Suppressor macrophage (primary cell): Measurements from ENCODE around the gene PRPF8.
A peak's percentile ranks its signal among the peaks of the same experiment; 100 is the strongest.

Experiments
- DNase-seq, 4 experiments: peaks; one replicate each; pipeline ENCODE4 v3.0.0-alpha.2; 2020 to 2022

The PRPF8 gene

DNA sequence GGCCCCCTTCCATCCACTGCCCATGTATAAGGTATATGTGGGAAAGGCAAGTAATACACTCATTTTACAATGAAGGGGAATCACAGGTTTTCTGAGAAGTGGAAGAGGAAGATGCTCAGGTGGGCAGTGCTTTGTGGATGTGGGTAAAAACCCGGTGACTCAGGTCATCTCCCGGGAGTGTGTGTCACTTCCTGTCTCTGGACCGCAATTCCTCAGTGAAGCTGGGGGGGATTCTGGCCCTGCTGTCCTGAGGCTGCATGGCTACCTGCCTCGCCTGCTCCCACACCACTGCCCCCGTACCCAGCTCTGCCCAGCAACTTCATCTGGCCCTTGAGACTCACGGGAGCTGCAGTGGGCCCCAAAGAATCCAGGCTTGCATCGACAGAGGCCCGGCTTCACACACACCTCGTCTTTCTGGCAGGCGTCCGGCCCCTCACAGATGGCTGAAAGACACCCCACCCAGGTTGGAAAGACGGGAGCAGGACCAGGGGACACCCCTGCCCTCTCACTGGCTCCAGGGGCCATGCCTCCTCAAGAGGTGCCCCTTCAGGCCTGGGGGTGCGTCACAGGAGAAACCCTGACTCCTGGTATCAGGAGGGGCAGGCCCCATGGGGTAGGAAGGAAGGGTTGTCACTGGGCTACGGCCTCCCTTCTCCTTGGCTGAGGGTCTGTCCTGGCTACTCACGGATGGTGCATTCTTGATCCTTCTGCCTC, 40.0 kb downstream of the PRPF8 start:
- peak; percentile 40 to 76 (median 66) for DNase-seq

GRCh38 chr17:1643999-1644492, 40.6 kb downstream of the PRPF8 start:
- DNase-seq = peak; percentile 45 to 68 (median 62)

- peak; percentile 42 to 72 (median 54) for DNase-seq
These were observed 41.2 kb downstream of the PRPF8 start for GRCh38 chr17:1643293-1643998.

- DNase-seq = no peak
These were observed 43.6 kb downstream of the PRPF8 start for GRCh38 chr17:1641065-1641403.

GRCh38 chr17:1640329-1641064, 44.2 kb downstream of the PRPF8 start:
- DNase-seq = no peak

GRCh38 chr17:1639549-1640180, 45.0 kb downstream of the PRPF8 start:
- DNase-seq = peak in 1 of 4 experiments; percentile 14

- DNase-seq = no peak
These were observed 45.9 kb downstream of the PRPF8 start for GRCh38 chr17:1638624-1639300.

DNA sequence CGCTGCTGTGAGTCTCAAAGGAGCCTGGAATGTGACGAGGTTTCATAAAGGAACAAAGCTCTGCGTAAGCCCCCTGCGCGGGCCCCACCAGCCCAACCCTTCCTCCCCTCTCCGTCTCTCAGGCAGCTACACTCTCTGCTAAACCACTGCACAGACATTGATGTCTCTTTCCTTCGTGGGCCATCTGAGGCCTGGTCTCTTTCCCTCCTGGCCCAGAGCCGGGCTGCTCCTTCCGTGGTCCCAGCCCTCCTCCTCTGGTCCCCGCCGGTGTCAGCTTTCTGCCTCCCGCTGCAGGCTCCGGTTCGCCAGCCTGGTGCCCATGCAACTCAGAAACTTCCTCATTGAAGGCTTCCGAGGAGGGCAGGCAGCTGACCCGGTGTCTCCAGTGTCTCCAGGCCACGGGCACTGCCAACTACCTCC, 46.5 kb downstream of the PRPF8 start:
- peak; percentile 26 to 61 (median 46) for DNase-seq

GRCh38 chr17:1636732-1637285, 47.9 kb downstream of the PRPF8 start:
- no peak for DNase-seq

- DNase-seq = no peak
These were observed 48.8 kb downstream of the PRPF8 start for GRCh38 chr17:1635675-1636465.

DNA sequence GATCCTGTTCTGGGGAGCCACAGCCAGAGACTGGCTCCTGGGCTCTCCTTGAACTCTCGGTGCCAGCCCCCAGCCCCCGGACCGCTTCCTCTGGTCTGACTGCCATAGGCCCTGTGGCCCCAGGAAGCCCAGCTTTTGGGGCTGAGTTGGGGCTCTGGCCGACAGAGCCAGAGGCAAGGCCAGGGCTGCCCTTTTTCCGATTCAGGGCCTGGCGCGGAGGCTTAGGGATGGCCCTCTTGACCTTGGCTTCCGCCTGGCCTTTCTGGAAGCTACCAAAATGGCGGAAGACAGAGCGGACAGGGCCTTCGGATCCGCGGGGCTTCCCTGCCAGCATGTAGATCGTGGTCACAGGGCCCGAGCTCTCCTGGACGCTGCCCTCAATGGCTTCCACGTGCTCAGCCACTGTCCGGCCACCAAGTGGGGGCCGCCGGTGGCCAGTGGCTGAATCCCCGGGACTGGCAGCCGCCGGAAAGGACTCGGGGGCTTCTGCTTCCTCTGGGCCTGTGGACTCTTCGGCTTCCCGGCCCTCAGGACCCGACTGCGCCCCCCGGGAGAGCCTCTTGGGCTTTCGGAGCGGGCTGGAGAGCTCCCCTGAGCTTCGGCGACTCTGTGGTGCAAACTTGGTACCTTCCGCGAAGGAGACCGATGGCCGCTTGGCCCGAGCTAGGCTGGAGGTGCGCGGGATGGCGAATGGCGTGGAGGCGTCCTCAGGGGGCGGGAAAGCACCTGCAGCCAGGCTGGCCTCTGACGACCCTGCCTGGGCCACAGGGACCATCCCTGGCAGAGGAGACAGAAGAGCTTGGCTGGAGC, 49.6 kb downstream of the PRPF8 start:
- DNase-seq = no peak

GRCh38 chr17:1630662-1631061, 54.0 kb downstream of the PRPF8 start:
- peak in 3 of 4 experiments; percentile 43 to 52 (median 44) for DNase-seq

- DNase-seq = peak; percentile 60 to 84 (median 73)
These were observed 55.0 kb downstream of the PRPF8 start for GRCh38 chr17:1629504-1630310.

- peak; percentile 92 to 97 (median 94) for DNase-seq
These were observed 55.7 kb downstream of the PRPF8 start for GRCh38 chr17:1628856-1629503.

DNA sequence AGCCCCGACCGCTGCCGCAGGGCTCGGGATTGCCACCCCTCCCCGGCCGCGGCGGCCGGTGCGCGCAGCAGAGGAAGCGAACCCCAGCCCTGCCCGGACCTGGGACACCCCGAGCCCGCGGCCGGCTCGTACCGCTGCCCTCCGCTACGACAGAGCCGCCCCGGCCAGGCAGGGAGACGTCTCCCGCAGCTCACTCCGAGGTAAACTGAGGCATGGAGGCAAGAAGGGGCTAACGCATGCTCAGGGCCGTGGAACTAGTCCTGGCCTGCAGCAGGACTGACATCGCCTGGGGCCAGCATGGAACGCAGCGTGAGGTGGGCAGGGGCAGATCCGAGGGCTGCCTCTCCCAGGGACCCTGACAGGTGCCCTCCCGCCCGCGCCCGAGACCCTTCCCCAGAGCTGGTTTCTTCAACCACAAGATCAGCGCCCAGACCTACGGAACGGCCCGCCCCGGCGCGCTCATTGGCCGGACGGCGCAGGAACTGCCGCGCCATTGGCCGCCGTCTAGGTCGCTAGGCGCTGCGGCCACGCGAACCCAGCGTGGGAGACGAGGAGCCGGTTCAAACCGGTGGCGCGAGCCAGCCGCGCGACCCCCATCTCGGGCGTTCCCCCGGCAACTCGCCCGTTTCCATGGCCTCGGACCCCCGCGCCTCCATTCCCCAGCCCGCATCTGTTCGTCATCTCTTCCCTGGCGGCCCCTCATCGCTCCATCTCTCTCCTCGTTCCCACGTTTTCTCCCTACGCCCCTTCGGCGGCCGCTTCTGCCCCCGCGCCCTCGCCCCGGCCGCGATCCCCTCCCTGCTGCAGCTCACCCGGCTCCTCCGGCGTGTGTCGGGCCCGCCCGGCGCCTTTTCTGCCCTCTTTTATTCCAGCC, 56.4 kb downstream of the PRPF8 start, which contains the start of gene SLC43A2:
Gene SLC43A2, minus strand, starts transcription at position 853 of the 874 bp plus-strand sequence. CDS start 960 bp downstream, outside the sequence.
- DNase-seq = peak; percentile 91 to 96 (median 93)

DNA sequence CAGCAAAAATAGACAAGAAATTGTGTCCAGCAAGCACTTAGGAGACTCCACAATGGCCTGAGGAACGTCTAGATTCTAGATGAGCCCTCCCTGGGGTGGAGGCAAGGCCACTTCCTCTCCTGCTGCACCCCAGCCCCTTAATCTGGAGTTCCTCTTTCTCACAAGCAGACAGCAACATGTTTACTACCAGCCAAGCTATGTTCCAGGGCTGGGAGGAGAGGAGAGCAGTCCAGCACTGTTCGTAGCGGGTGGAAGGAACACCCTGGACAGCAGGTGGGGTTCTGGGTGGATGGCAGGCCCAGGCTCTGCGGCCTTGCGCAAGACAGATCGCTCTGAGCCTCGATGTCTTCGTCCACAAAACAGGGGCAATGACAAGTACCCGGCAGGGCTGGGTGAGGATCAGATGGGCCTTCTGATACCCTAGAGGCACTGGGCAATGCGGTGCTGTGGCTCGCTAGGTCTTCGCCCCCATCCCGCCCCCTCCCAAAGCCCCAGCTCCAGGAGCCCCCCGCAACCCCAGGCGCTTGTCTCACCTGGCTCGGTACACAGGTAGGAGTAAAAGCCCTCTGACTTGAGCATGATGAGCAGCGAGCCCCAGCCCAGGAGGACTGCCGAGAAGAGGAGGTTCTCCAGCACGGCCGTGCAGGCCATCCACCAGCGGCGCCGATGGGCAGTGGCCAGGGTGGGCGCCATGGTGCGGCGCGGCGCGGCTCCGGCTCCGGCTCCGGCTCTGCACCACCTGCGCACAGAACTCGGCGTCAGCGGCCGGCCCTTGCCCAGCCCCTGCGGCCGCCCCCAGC, 57.3 kb downstream of the PRPF8 start:
- DNase-seq = peak; percentile 87 to 95 (median 92)

GRCh38 chr17:1626333-1626732, 58.3 kb downstream of the PRPF8 start:
- no peak for DNase-seq
